Middle frontal gyrus (tissue), 1 donor: ENCODE data around the gene ANKS1B.

ENCODE experiments used
- DNase-seq: peaks from one replicate; pipeline ENCODE4 v3.0.0-alpha.2; 2015; ENCODE audit warnings: low spot score; ENCODE audit errors: extremely low spot score

Gene ANKS1B

DNA sequence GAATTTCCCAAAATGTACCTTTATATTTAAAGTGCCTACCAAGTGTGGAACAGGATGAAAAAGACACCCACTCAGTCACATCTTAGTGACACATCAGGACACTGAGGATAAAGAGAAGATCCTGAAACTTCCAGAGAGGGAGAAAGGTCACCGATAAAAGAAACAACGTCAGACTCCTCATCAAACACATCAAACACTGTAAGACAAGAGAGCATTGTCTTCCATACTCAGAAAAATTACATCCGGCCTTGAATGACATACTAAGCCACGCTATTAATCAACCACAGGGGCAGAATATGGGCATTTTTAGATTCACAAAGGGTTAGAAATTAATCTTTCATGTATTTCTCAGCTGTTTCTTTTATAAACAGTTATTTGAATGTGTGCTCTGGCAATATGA is 849.4 kb downstream of the ANKS1B start:
- DNase-seq, result no peak

GRCh38 chr12:99133401-99133800 is 851.3 kb downstream of the ANKS1B start:
- no peak for DNase-seq

DNA sequence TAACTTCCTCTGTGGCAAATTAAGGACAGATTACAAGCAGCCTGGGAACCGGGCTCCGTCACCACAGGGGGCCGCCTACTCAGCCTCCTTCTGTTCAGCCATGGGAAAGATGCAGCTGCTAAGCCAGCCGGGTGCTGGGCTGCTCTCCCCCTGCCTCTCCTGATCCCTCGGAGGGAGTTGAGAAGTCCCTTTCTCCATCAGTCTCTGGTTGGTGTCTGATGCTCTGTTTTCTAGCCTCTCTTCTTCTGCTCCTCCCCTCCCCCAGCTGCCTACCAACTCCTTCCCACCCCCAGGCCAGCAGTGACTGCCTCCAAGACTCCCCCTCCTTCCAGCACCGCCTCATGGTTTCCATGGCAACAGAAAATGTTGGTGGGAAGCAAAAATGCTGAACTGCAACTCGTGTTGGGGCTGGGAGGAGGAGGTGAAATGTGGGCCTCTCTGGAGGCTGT is 853.0 kb downstream of the ANKS1B start:
- no peak for DNase-seq

DNA sequence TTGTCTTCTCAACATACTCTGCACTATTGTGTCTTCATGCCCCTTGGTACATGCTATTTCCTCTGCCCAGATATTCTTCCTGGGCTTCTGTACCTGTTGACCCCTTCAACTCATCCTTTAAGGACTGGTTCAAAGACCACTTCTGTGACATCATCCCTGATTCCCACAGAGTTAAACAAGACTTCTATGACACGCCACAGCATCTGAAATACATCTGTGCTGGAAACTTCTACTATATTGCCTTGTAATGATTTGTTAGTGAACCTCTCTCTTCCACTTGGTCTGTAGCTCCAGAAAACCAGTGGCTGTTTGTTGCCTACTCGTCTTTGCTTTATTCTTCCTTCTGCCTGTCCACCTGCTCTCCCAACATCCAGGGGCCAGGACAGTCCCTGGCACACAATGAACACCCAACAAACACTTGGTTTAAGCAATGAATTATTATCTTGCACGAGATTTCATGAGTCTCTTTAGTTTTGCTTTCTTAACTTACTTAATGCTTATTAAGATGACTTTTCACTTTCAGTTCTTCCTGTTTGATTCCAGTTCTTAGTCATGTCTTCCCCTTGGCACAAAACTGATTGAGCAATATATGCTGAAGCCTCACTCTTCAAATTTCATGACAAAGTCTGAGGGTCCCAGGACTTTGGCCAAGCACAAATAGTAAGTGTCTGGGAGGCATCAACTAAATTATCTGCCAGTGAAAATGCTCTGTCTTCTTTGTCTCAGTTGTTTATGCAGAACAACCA is 853.8 kb downstream of the ANKS1B start:
- DNase-seq, result no peak

GRCh38 chr12:99128246-99128802 is 856.4 kb downstream of the ANKS1B start:
- DNase-seq, result no peak

GRCh38 chr12:99122959-99123358 is 861.8 kb downstream of the ANKS1B start:
- no peak for DNase-seq

GRCh38 chr12:99122496-99122895 is 862.2 kb downstream of the ANKS1B start:
- no peak for DNase-seq

- DNase-seq, result no peak
These were observed 863.2 kb downstream of the ANKS1B start for GRCh38 chr12:99121546-99121945.

- no peak for DNase-seq
These were observed 864.8 kb downstream of the ANKS1B start for GRCh38 chr12:99119943-99120342.

DNA sequence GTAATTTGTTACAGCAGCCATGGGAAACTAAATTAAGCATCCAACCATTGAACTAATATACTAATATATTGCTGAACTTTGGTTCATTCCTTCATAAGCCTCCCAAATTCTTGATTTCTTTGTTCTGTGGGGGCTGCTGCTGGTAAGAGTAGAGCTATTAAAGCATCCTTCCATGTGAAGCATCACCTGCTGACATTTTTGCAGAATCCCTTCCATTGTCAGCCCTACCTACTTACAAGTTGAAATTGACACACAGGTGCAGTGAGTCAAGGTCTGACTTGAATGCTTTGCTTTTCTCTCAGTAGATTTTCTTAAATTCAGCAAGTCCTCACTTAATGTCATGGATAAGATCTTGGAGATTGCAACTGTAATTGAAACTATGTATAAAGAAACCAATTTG is 865.3 kb downstream of the ANKS1B start:
- DNase-seq, result no peak

DNA sequence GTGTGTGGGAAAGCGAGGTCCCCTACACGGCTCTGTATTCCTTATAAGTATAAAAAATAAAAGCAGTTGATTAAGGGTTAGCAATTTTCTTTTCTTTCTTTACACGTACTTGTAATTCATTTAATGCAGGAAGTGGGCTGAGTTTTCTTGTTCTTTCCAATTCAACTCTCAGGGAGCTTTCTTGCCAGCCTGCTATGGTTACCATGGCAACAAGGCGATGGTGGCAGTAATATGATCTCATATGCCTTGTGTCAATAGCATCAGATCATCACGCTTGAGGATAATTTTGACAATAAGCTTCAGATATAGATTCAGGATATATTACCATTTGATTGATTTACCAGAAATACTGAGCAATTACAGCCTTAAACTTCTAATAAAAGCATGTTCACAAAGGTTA is 873.1 kb downstream of the ANKS1B start:
- peak; percentile 47 for DNase-seq

DNA sequence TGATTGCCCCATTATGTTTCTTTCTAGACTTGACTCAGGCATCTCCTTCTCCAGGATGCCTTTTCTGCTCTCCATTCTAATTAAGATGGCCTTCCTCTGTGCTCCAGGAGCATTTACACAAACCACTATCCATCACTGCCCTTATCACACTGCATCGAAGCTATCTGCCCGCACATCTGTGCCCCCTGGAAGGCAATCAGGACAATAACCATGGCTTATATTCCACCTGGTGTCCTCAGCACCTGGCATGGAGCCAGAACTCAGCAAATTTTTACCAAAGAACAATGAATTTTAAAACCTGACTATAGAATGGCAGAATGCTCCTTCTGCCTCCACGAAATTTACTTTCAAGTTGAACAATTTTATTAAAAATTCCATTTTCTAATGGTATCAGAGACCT is 873.9 kb downstream of the ANKS1B start:
- no peak for DNase-seq

DNA sequence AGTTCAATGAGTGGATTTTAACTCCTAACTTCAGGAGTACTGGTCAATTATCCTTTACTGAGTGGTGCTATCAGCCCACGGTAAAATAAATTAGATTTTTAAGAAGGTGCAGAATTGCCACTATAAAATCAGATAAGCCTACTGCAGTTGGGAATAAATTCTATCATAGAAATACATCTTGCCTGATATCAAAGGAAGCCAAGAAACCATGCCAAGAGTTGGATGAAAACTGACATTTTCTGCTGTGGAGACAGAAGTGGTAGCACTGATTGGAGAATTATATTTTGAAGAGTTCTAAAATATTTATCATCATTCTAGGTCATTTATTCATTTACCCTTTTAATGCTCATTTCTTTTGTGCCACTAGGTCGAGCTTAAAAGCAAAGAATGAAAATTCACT is 874.5 kb downstream of the ANKS1B start:
- DNase-seq, result no peak

- no peak for DNase-seq
These were observed 875.8 kb downstream of the ANKS1B start for GRCh38 chr12:99108924-99109323.

- DNase-seq, result no peak
These were observed 885.0 kb downstream of the ANKS1B start for GRCh38 chr12:99099786-99100185.

GRCh38 chr12:99097171-99097570 is 887.6 kb downstream of the ANKS1B start:
- DNase-seq, result no peak

DNA sequence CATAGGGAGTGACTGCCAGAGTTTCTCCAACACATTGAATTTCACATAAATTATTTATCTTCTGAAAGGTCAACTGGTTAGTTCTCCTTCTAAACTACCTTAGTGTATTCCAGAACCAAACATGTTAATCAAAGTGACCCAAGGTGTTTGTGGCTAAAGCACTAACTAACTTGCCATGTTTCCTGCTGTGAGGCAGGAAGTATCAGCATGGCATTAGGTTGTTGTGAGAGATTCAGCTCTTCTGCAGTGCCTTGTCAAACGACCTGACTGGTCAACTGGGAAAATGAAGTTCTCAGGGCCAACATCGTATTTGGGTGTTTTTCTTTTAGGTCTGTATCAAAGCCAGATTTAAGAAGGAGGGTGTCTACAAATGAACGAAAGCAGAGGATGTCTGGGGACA is 891.6 kb downstream of the ANKS1B start:
- DNase-seq, result no peak

GRCh38 chr12:99092100-99092851 is 892.5 kb downstream of the ANKS1B start:
- DNase-seq, result no peak

GRCh38 chr12:99087278-99087677 is 897.5 kb downstream of the ANKS1B start:
- no peak for DNase-seq

GRCh38 chr12:99079811-99080210 is 904.9 kb downstream of the ANKS1B start:
- no peak for DNase-seq

- no peak for DNase-seq
These were observed 915.6 kb downstream of the ANKS1B start for GRCh38 chr12:99068993-99069747.
